MM.1S (cell line): ENCODE results near the gene ARHGEF7.

Experiments used
- DNase-seq: peaks from one replicate; pipeline ENCODE4 v3.0.0-alpha.2; 2015
- H2AFZ ChIP-seq: fragments of 300-600 bp; sonication (generic); 2 replicates; pipeline ENCODE4 v1.6.0; 2016; ENCODE audit warnings: antibody characterized with exemption, low read length
- H3F3A ChIP-seq: fragments of 300-600 bp; sonication (generic); 2 replicates; pipeline ENCODE4 v1.6.1; 2016; ENCODE audit warnings: mild to moderate bottlenecking, antibody characterized with exemption, low read length, moderate library complexity, mixed read lengths; ENCODE audit not compliant: insufficient read depth
- H3K27ac ChIP-seq: fragments of 300-600 bp; sonication (generic); 2 replicates; pipeline ENCODE4 v1.5.1; 2016; ENCODE audit warnings: mild to moderate bottlenecking, low read length
- H3K27me3 ChIP-seq: fragments of 300-600 bp; sonication (generic); replicated peaks from 2 replicates; pipeline ENCODE4 v1.6.0; 2016; ENCODE audit warnings: low read length; ENCODE audit not compliant: insufficient read depth
- H3K36me3 ChIP-seq: fragments of 300-600 bp; sonication (generic); replicated peaks from 2 replicates; pipeline ENCODE4 v1.6.1; 2016; ENCODE audit warnings: mild to moderate bottlenecking, low read length, mixed read lengths; ENCODE audit not compliant: insufficient read depth
- H3K4me1 ChIP-seq: fragments of 300-600 bp; sonication (generic); 2 replicates; pipeline ENCODE4 v1.6.1; 2016; ENCODE audit warnings: low read length, mixed read lengths
- H3K4me2 ChIP-seq: fragments of 300-600 bp; sonication (generic); 2 replicates; pipeline ENCODE4 v1.6.0; 2016; ENCODE audit warnings: low read depth, low read length
- H3K4me3 ChIP-seq: fragments of 300-600 bp; sonication (generic); 2 replicates; pipeline ENCODE4 v1.5.1; 2016; ENCODE audit warnings: low read length, mixed read lengths
- H3K79me2 ChIP-seq: fragments of 300-600 bp; sonication (generic); 2 replicates; pipeline ENCODE4 v1.6.1; 2016; ENCODE audit warnings: mixed run types, low read length, mixed read lengths
- H3K9ac ChIP-seq: fragments of 300-600 bp; sonication (generic); 2 replicates; pipeline ENCODE4 v1.6.1; 2016; ENCODE audit warnings: low read length, mixed read lengths
- H3K9me2 ChIP-seq: fragments of 300-600 bp; sonication (generic); replicated peaks from 2 replicates; pipeline ENCODE4 v1.6.1; 2016; ENCODE audit warnings: mild to moderate bottlenecking, low read length, mixed read lengths; ENCODE audit not compliant: insufficient read depth
- H3K9me3 ChIP-seq: fragments of 300-600 bp; sonication (generic); replicated peaks from 2 replicates; pipeline ENCODE4 v1.6.1; 2016; ENCODE audit warnings: mild to moderate bottlenecking, low read length, mixed read lengths; ENCODE audit not compliant: insufficient read depth
- H4K20me1 ChIP-seq: fragments of 300-600 bp; sonication (generic); 2 replicates; pipeline ENCODE4 v1.6.1; 2016; ENCODE audit warnings: mild to moderate bottlenecking, low read length, moderate library complexity, mixed read lengths; ENCODE audit not compliant: insufficient read depth
- CTCF ChIP-seq: fragments of 300-600 bp; sonication (generic); IDR thresholded peaks from 2 replicates; pipeline ENCODE4 v1.5.1; 2016; ENCODE audit warnings: antibody characterized with exemption, low read length, mixed read lengths
- EZH2 ChIP-seq: fragments of 300-600 bp; sonication (generic); optimal IDR thresholded peaks from 2 replicates; pipeline ENCODE3; 2017; ENCODE audit warnings: low read depth, mild to moderate bottlenecking, antibody characterized with exemption, low read length, mixed read lengths
- EZH2phosphoT487 ChIP-seq: fragments of 300-600 bp; sonication (generic); IDR thresholded peaks from 2 replicates; pipeline ENCODE4 v1.6.1; 2018; ENCODE audit warnings: antibody characterized with exemption, low read length

The ARHGEF7 gene

GRCh38 chr13:111336666-111337065, 221.6 kb downstream of the ARHGEF7 start:
- Histone ChIP-seq H2AFZ (no peak overlapping the region), H3K4me1 (no peaks in the 10 kb centered on the region), H3K4me2 (no peak overlapping the region), H3K9me3 (no peaks in the 10 kb centered on the region), H3K79me2 (no peaks in the 10 kb centered on the region), H3K36me3 (no peaks in the 10 kb centered on the region), H3F3A (no peaks in the 10 kb centered on the region), H3K27me3 (no peaks in the 10 kb centered on the region), H3K9ac (no peak overlapping the region), H3K4me3 (no peak overlapping the region), H3K9me2 (no peaks in the 10 kb centered on the region), H4K20me1 (no peaks in the 10 kb centered on the region), H3K27ac (no peak overlapping the region)
- TF ChIP-seq EZH2phosphoT487 (no peak), EZH2 (no peak), CTCF (no peak)
- DNase-seq = no peak

- H3K4me3 ChIP-seq = no peak overlapping the region
- no peaks in the 10 kb centered on the region for H3K4me1 ChIP-seq
- no peak for DNase-seq
- H3K9me2 ChIP-seq = no peaks in the 10 kb centered on the region
- no peak overlapping the region for H2AFZ ChIP-seq
- no peaks in the 10 kb centered on the region for H3F3A ChIP-seq
- no peaks in the 10 kb centered on the region for H3K27me3 ChIP-seq
- TF ChIP-seq EZH2 = no peak
- no peak for TF ChIP-seq EZH2phosphoT487
- no peak for TF ChIP-seq CTCF
- no peaks in the 10 kb centered on the region for H4K20me1 ChIP-seq
- H3K27ac ChIP-seq = no peak overlapping the region
- H3K36me3 ChIP-seq = no peaks in the 10 kb centered on the region
- no peaks in the 10 kb centered on the region for H3K9me3 ChIP-seq
- no peak overlapping the region for H3K4me2 ChIP-seq
- no peaks in the 10 kb centered on the region for H3K79me2 ChIP-seq
- no peak overlapping the region for H3K9ac ChIP-seq
These were observed 222.1 kb downstream of the ARHGEF7 start for GRCh38 chr13:111337206-111337605.

GRCh38 chr13:111337741-111338140, 222.6 kb downstream of the ARHGEF7 start:
- Histone ChIP-seq H3K36me3 (no peaks in the 10 kb centered on the region), H3K27ac (no peak overlapping the region), H3K9ac (no peak overlapping the region), H3K4me2 (no peak overlapping the region), H3K4me1 (no peaks in the 10 kb centered on the region), H3K79me2 (no peaks in the 10 kb centered on the region), H3K4me3 (no peak overlapping the region), H3K27me3 (no peaks in the 10 kb centered on the region), H3F3A (no peaks in the 10 kb centered on the region), H2AFZ (no peak overlapping the region), H3K9me2 (no peaks in the 10 kb centered on the region), H3K9me3 (no peaks in the 10 kb centered on the region), H4K20me1 (no peaks in the 10 kb centered on the region)
- no peak for TF ChIP-seq EZH2phosphoT487
- no peak for TF ChIP-seq EZH2
- no peak for TF ChIP-seq CTCF
- DNase-seq = no peak

DNA sequence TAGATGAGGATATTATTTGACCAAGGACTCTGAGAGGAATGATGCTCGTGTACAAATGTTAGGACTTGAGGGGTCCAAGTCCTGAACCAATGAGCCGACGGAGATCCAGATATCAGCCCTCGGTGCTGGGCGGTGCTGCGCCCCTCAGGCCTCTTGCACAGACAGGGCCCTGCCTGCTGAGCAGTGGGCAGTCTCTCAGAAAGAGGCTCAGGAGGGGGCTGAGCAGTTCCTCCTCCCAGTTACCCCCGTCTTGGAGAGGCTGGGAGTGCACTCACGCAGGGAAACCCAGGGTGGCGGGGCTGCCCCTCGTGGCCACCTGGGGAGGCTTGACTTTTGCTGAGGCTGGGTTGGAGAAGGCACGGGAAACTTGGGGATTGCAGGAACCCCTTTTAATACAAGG, 223.7 kb downstream of the ARHGEF7 start:
- Histone ChIP-seq H3K27me3 (no peaks in the 10 kb centered on the region), H3K4me3 (no peak overlapping the region), H4K20me1 (no peaks in the 10 kb centered on the region), H2AFZ (no peak overlapping the region), H3K36me3 (no peaks in the 10 kb centered on the region), H3K27ac (no peak overlapping the region), H3K4me2 (no peak overlapping the region), H3K4me1 (no peaks in the 10 kb centered on the region), H3K9ac (no peak overlapping the region), H3K9me2 (no peaks in the 10 kb centered on the region), H3F3A (no peaks in the 10 kb centered on the region), H3K9me3 (no peaks in the 10 kb centered on the region), H3K79me2 (no peaks in the 10 kb centered on the region)
- DNase-seq = no peak
- TF ChIP-seq CTCF (no peak), EZH2phosphoT487 (no peak), EZH2 (no peak)
